Upper lobe of right lung (tissue), 1 donor: ENCODE results near the gene ETV6. TPM values are rescaled to one million over a fixed set of nuclear protein-coding genes. Genes with fewer than 3 reads are reported as not detected.
A peak's percentile ranks its signal among the peaks of the same experiment; 100 is the strongest.

Source experiments
- ATAC-seq: fragments of 200-7000 bp; cut with Tn5 transposase; one replicate; pipeline ENCODE4 v1.9.1; 2020; ENCODE audit warnings: mild to moderate bottlenecking, moderate library complexity
- DNase-seq: peaks from one replicate; pipeline ENCODE4 v3.0.0-alpha.2; 2020
- H3K27ac ChIP-seq: fragments of 200-600 bp; one replicate; pipeline ENCODE4 v1.8.0; 2022
- H3K27me3 ChIP-seq: fragments of 200-600 bp; one replicate; pipeline ENCODE4 v1.8.0; 2022; ENCODE audit warnings: mild to moderate bottlenecking
- H3K36me3 ChIP-seq: fragments of 200-600 bp; one replicate; pipeline ENCODE4 v1.8.0; 2022
- H3K4me1 ChIP-seq: fragments of 200-600 bp; one replicate; pipeline ENCODE4 v1.8.0; 2022
- H3K4me3 ChIP-seq: fragments of 200-600 bp; one replicate; pipeline ENCODE4 v1.8.0; 2022; ENCODE audit warnings: mild to moderate bottlenecking
- H3K9me3 ChIP-seq: fragments of 200-600 bp; one replicate; pipeline ENCODE4 v1.8.0; 2022
- intact Hi-C: fragments of 100-400 bp; cut with DNase I; formaldehyde crosslinking; loops from one replicate; pipeline ENCODE4 v1.11.0; 2022
- total RNA-seq: library from RNA; stranded (reverse); fragmentation: NEBNext Ultra II Directional; extraction: Animal tissue kit (Norgen Biotek cat#: 25700); gene quantifications from one replicate; pipeline ENCODE4 v1.2.1, GENCODE V29; 2021
- TF ChIP-seq, protein P1 (sequence below): fragments of 200-600 bp; IDR thresholded peaks from one replicate; pipeline ENCODE4 v1.8.0; 2022; ENCODE audit warnings: antibody characterized with exemption
- donor health status: DM: no; HTN: yes; CAD: no; lungs with severe emphysema.

The ETV6 gene
- total RNA-seq, 1 donor from 2014 or later: 45.0 TPM

DNA sequence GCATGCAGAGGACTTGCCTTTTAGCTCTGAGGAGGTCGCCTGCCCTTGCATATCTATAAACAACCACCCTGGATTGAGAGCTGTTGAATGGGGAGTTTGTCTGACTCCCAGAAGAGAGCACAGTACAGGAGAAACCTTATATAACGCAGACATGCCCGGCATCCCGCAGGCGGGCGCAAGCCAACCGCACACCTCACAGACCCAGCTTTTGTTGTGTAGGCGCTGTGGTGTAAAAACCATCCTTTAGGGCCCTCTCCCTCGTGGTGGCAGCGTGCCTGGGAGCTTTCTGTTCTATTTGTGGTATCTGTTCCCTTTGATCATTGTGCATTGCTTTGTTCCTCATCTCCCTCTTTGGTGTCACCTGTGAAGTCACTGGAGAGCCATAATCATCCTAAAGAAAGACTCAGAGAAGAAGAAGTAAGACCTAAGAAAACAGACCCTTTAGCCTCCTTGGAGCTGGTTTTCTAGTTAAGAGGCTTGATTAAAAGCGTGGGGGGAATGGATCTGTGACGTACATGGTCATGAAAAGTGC, 77.7 kb downstream of the ETV6 start:
- H3K27ac ChIP-seq: no peak overlapping the region
- TF ChIP-seq, protein P1, sequence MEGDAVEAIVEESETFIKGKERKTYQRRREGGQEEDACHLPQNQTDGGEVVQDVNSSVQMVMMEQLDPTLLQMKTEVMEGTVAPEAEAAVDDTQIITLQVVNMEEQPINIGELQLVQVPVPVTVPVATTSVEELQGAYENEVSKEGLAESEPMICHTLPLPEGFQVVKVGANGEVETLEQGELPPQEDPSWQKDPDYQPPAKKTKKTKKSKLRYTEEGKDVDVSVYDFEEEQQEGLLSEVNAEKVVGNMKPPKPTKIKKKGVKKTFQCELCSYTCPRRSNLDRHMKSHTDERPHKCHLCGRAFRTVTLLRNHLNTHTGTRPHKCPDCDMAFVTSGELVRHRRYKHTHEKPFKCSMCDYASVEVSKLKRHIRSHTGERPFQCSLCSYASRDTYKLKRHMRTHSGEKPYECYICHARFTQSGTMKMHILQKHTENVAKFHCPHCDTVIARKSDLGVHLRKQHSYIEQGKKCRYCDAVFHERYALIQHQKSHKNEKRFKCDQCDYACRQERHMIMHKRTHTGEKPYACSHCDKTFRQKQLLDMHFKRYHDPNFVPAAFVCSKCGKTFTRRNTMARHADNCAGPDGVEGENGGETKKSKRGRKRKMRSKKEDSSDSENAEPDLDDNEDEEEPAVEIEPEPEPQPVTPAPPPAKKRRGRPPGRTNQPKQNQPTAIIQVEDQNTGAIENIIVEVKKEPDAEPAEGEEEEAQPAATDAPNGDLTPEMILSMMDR: no peak
- intact Hi-C loops: no loop called here
- ATAC-seq (no peak), DNase-seq (no peak)
- H3K4me3 ChIP-seq: no peak overlapping the region
- H3K27me3 ChIP-seq: no peaks in the 10 kb centered on the region
- peaks cover 50% of the 10 kb centered on the region for H3K4me1 ChIP-seq
- H3K36me3 ChIP-seq: no peaks in the 10 kb centered on the region
- no peaks in the 10 kb centered on the region for H3K9me3 ChIP-seq

DNA sequence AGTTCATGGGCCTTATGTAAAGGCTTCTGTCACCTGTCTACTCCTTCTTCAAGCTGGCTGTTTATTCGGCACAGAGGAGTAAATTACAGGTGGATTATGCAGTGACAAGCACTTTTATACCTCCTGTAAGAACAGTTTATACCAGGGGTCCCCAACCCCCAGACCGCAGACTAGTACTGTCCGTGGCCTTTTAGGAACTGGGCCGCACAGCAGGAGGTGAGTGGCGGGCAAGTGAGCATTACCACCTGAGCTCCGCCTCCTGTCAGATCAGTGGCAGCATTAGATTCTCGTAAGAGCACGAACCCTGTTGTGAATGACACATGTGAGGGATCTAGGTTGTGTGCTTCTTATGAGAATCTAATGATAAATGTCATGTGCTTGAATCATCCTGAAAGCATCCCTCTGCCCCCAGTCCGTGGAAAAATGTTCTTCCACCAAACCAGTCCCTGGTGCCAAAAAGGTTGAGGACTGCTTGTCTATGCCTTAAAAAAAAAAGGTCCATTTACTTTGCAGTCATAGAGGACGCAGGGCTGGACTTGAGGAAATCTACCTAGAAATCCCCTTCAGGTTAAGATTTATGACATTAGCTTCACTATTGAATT, 78.8 kb downstream of the ETV6 start:
- intact Hi-C loops: no loop called here
- Histone ChIP-seq H3K27ac (no peak overlapping the region), H3K4me1 (peaks cover 50% of the 10 kb centered on the region), H3K4me3 (no peak overlapping the region), H3K9me3 (no peaks in the 10 kb centered on the region), H3K36me3 (no peaks in the 10 kb centered on the region), H3K27me3 (no peaks in the 10 kb centered on the region)
- TF ChIP-seq, protein P1: no peak
- no peak for DNase-seq
- ATAC-seq: no peak

DNA sequence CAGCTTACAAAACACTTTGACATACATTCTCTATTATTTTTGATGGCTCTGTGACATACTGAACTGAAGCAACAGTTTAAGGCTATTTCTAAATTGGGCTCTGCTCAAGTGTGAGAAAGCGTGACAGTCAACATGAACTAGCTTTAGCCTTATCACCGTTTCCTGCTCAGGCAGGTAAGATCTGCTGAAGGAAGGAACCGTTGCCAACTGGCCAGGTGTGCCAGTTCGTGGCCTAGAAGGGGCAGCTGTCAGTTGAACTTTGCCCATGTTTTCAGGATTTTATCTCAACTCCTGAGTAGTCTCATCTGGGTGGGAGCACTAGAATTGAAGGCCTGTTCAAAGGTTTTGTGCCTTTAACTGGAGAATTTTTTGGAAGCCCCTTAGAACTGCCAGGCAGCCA, 79.5 kb downstream of the ETV6 start:
- peaks cover 49% of the 10 kb centered on the region for H3K4me1 ChIP-seq
- H3K9me3 ChIP-seq: no peaks in the 10 kb centered on the region
- H3K27ac ChIP-seq: peak overlapping the region; percentile 42
- ATAC-seq: peak; percentile 29
- H3K36me3 ChIP-seq: no peaks in the 10 kb centered on the region
- DNase-seq: no peak
- TF ChIP-seq, protein P1: no peak
- H3K27me3 ChIP-seq: no peaks in the 10 kb centered on the region
- no peak overlapping the region for H3K4me3 ChIP-seq
- intact Hi-C loops: no loop called here

DNA sequence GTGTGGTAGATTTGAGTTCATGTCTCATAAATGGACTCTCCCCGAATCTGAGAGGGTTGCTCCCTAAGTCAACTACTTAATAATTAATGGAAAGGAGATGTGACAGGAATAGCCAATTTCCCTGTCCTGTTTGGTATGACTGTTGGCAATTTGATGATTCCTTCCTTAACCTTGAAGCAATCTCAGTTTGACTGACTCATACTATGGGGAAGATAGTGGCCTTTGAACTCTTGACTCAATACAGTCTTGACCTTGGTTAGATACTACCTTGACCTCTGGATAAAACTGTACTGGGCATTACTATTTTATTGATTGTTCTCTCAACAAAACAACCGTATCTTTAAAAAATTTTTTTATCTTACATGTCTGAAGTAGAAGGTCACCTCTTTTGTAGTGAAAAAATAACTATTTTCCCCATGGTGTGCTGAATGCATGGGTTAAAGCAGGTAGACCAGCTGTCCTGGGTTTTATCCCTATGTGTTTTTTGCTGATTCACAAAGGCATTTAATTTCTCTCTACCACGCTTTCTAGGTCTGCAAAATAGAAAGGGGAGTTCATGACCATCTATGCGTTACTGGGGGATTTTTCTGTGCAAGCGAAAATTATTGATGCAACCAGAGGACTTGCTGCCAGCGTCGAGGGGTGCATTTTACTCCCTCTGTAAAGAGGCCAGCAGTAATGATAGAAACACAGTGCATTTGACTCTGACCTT, 80.1 kb downstream of the ETV6 start:
- ATAC-seq: no peak
- Histone ChIP-seq H3K9me3 (no peaks in the 10 kb centered on the region), H3K4me1 (peaks cover 43% of the 10 kb centered on the region), H3K36me3 (no peaks in the 10 kb centered on the region), H3K27me3 (no peaks in the 10 kb centered on the region), H3K4me3 (no peak overlapping the region), H3K27ac (peak overlapping the region; percentile 70)
- TF ChIP-seq, protein P1: no peak
- no peak for DNase-seq
- intact Hi-C loops: no loop called here

DNA sequence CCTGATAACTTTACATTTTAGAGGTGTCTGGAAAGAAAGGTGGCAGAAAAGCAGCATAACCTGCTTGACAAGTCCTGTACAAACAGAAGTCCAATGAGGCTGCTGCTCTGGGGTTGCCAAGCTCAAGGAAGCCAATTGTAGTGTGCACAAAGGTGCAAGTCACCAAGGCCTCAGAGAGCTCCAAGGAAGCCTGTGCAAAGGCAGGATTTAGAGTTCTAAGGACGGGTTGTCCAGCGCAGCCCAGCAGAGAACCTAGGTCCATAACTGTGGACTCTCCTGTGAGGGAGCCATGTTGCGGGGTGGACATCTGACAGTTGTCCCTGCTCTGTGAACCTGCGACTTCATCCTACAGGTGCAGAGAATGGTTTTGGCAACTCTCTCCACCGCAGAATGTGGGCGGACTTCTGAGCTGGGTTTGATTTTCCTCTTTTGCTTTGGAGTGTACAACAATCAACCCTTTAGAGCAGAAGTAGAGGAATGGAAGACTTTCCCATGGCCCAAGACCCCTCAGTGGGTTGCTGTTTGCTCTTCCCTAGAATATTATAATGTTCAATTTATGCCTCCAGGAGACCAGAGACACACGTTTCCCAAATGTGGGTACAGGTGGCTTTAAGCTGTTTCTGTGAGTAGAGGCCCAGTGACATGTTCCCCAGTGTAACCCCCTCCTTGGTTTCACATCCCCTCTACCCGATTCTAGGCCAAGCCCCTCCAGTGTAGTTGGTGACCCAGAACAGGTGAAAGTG, 81.0 kb downstream of the ETV6 start:
- peaks cover 34% of the 10 kb centered on the region for H3K4me1 ChIP-seq
- H3K9me3 ChIP-seq: no peaks in the 10 kb centered on the region
- no peak for DNase-seq
- no peak overlapping the region for H3K4me3 ChIP-seq
- peak overlapping the region; percentile 70 for H3K27ac ChIP-seq
- ATAC-seq: peak; percentile 84
- TF ChIP-seq, protein P1: no peak
- H3K27me3 ChIP-seq: no peaks in the 10 kb centered on the region
- no peaks in the 10 kb centered on the region for H3K36me3 ChIP-seq
- intact Hi-C loops: no loop called here
